ENCODE results near the gene PROK1. TPM values are rescaled to one million over a fixed set of nuclear protein-coding genes. Genes with fewer than 3 reads are reported as not detected.

PROK1 gene
- total and polyA plus RNA-seq, 2 of the 4 experiments (the other 2 are of a cell fraction): not detected

DNA sequence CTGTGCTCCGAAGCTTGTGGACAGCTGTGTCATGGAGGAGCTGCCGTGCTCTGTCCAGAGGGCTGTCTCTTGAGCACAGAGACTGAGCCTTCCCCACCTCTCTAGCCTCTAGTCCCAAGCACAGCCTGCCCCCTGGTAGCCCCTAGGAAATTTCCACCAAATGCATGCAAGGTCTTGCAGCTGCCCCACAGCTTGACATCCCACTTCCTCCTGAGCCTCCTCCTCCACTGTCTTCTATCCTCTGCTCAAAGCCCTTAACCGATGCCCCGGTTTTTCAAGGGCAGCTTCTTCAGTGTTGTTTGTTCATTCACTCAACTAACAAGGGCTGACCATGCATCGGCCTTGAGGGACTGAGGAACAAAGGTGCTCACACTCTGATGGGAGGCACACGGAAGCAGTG, 20.6 kb upstream of the PROK1 start:
- ATAC-seq (ENCODE audit: low read depth) (no peak), DNase-seq (no peak)
- no peak overlapping the region for H2BK20ac ChIP-seq (ENCODE audit: low read depth, low read length)
- POLR2A ChIA-PET (ENCODE audit: unreplicated experiment): no interaction called here
- H2BK5ac ChIP-seq (ENCODE audit: low read depth, low read length, poor library complexity, severe bottlenecking): no peak overlapping the region
- WGBS, 2 experiments (ENCODE audit: extremely low coverage in 2 of 2, insufficient read length in 1 of 2): 46% methylated on average over 4 of the region's 6 CpGs; no CpG with 5 or more reads in 1 of the 2 experiments
- dilution Hi-C loops (cut with HindIII; ENCODE audit: low sequenced_read_pairs, unreplicated experiment): no loop called here
- H3K27me3 ChIP-seq (ENCODE audit: control insufficient read depth, insufficient read depth, low read length): peaks cover 49% of the 10 kb centered on the region
- no peak overlapping the region for H3K27ac ChIP-seq (ENCODE audit: insufficient read depth, low read length)
- no peaks in the 10 kb centered on the region for H3K9me1 ChIP-seq (ENCODE audit: insufficient read depth, low read length)
- H3K4me2 ChIP-seq (ENCODE audit: low read depth, low read length): no peak overlapping the region
- BruUV-seq (replicated peaks): no TSS peak
- no peak overlapping the region for H2BK15ac ChIP-seq (ENCODE audit: low read depth, low read length)
- no peak overlapping the region for H3K9ac ChIP-seq (ENCODE audit: low read depth, low read length)
- no peak overlapping the region for H3K23ac ChIP-seq (ENCODE audit: low read depth, low read length)
- H3K36me3 ChIP-seq (ENCODE audit: control insufficient read depth, insufficient read depth, low read length): no peaks in the 10 kb centered on the region
- peaks cover 2% of the 10 kb centered on the region; the same call in 1 of the 2 replicates for H3K4me1 ChIP-seq (ENCODE audit: control insufficient read depth, insufficient read depth, low read length)
- H4K91ac ChIP-seq (ENCODE audit: insufficient read depth, low read depth, low read length): no peak overlapping the region
- no peaks in the 10 kb centered on the region for H4K20me1 ChIP-seq (ENCODE audit: insufficient read depth, low read length)
- no peak overlapping the region for H3K14ac ChIP-seq (replicated peaks; ENCODE audit: low read depth, low read length)
- H2AFZ ChIP-seq (replicated peaks; ENCODE audit: low read length, poor library complexity): no peak overlapping the region
- no peaks in the 10 kb centered on the region for H3K9me3 ChIP-seq (ENCODE audit: control insufficient read depth, insufficient read depth, low read length)
- H3K4me3 ChIP-seq (ENCODE audit: insufficient read depth, low read depth, low read length): no peak overlapping the region
- H4K8ac ChIP-seq (ENCODE audit: low read depth in 2 of 2, low read length in 2 of 2): no peak overlapping the region
- TF ChIP-seq NFE2L2 (IDR thresholded peaks at IDR 0.05; ENCODE audit: low read depth, low read length) (no peak), MAFK (IDR thresholded peaks at IDR 0.05; ENCODE audit: low read depth, low read length) (no peak), RFX5 (IDR thresholded peaks at IDR 0.05; ENCODE audit: low read depth, low read length) (no peak)
- intact Hi-C loops (cut with micrococcal nuclease): no loop called here
- no peak overlapping the region for H3K4ac ChIP-seq (ENCODE audit: low read depth, low read length)
- CTCF ChIA-PET: no interaction called here
- H2BK120ac ChIP-seq (ENCODE audit: low read depth, low read length): no peak overlapping the region
- H3K56ac ChIP-seq (ENCODE audit: extremely low read depth, insufficient read depth, low read length): no peak overlapping the region
- H2AK5ac ChIP-seq (ENCODE audit: low read depth, low read length): no peak overlapping the region
- H3K79me1 ChIP-seq (ENCODE audit: low read depth in 1 of 2, low read length in 2 of 2): no peaks in the 10 kb centered on the region
- H4K5ac ChIP-seq (ENCODE audit: low read depth, low read length): no peak overlapping the region
- no peak overlapping the region for H2AK9ac ChIP-seq (replicated peaks; ENCODE audit: low read depth, low read length, poor library complexity)
- in situ Hi-C loops (cut with MboI; ENCODE audit: low sequenced_read_pairs): no loop called here
- H3K18ac ChIP-seq (ENCODE audit: low read depth, low read length): no peak overlapping the region
